Neural progenitor cell (in vitro differentiated cells): Measurements from ENCODE around the gene MAPK1.

Experiments used
- CTCF ChIP-seq: fragments of 200-600 bp; sonication (generic); IDR thresholded peaks from 2 replicates; pipeline ENCODE4 v1.5.1; 2017; ENCODE audit warnings: antibody characterized with exemption, mild to moderate bottlenecking
- EZH2 ChIP-seq: fragments of 200-600 bp; sonication (generic); IDR thresholded peaks from 2 replicates; pipeline ENCODE4 v1.6.1; 2017; ENCODE audit warnings: antibody characterized with exemption, mild to moderate bottlenecking, moderate library complexity
- EZH2phosphoT487 ChIP-seq: fragments of 200-600 bp; sonication (generic); IDR thresholded peaks from 2 replicates; pipeline ENCODE4 v1.6.1; 2017; ENCODE audit warnings: antibody characterized with exemption

- TF ChIP-seq CTCF, result no peak
- TF ChIP-seq EZH2, result no peak
- no peak for TF ChIP-seq EZH2phosphoT487
Measured at GRCh38 chr22:21725956-21726649, 141.3 kb downstream of the MAPK1 start.
